IMR-90 (cell line): ENCODE results near the gene GBE1. TPM values are rescaled to one million over a fixed set of nuclear protein-coding genes. Genes with fewer than 3 reads are reported as not detected.

Source experiments
- ATAC-seq: fragments of 200-7000 bp; cut with Tn5 transposase; 2 replicates; pipeline ENCODE4 v1.9.1; 2020; ENCODE audit warnings: low read depth, mild to moderate bottlenecking, moderate library complexity
- BruUV-seq: library from RNA; stranded (reverse); fragments of 400-500 nt; replicated peaks from 2 replicates; lab custom pipeline; 2021; lab: Mats Ljungman, UMichigan
- CTCF ChIA-PET: fragments of 300-600 bp; formaldehyde crosslinking; extraction: SDS; loops from one replicate; lab custom pipeline; 2021; ENCODE audit warnings: antibody characterized with exemption; lab: Yijun Ruan, JAX
- POLR2A ChIA-PET: fragments of 300-600 bp; sonication (Branson Sonifier 250); formaldehyde crosslinking; loops from one replicate; lab custom pipeline; 2022; ENCODE audit warnings: antibody characterized with exemption; ENCODE audit not compliant: unreplicated experiment; lab: Charles Lee
- DNase-seq: peaks from one replicate; pipeline ENCODE4 v3.0.0; 2013
- H2AFZ ChIP-seq: replicated peaks from 2 replicates; pipeline ENCODE3; 2013; ENCODE audit warnings: low read length, mild to moderate bottlenecking; ENCODE audit not compliant: poor library complexity
- H2AK5ac ChIP-seq: 2 replicates; pipeline ENCODE4 v1.6.1; 2013; ENCODE audit warnings: low read depth, low read length, inconsistent platforms
- H2AK9ac ChIP-seq: replicated peaks from 2 replicates; pipeline ENCODE3; 2013; ENCODE audit warnings: mild to moderate bottlenecking, low read depth, low read length, moderate library complexity; ENCODE audit not compliant: poor library complexity
- H2BK120ac ChIP-seq: 2 replicates; pipeline ENCODE4 v1.6.1; 2013; ENCODE audit warnings: low read depth, low read length, inconsistent platforms
- H2BK15ac ChIP-seq: 3 replicates; pipeline ENCODE4 v1.6.1; 2013; ENCODE audit warnings: low read depth, low read length, inconsistent platforms
- H2BK20ac ChIP-seq: 2 replicates; pipeline ENCODE4 v1.6.1; 2013; ENCODE audit warnings: low read depth, mild to moderate bottlenecking, inconsistent platforms, low read length, moderate library complexity
- H2BK5ac ChIP-seq: 2 replicates; pipeline ENCODE4 v1.6.1; 2013; ENCODE audit warnings: mild to moderate bottlenecking, low read depth, low read length, inconsistent platforms; ENCODE audit not compliant: poor library complexity, severe bottlenecking
- H3K14ac ChIP-seq: replicated peaks from 2 replicates; pipeline ENCODE4 v1.6.1; 2013; ENCODE audit warnings: low read depth, low read length, inconsistent platforms
- H3K18ac ChIP-seq: 2 replicates; pipeline ENCODE4 v1.6.1; 2013; ENCODE audit warnings: low read depth, low read length, control low read depth
- H3K23ac ChIP-seq: 2 replicates; pipeline ENCODE4 v1.6.1; 2013; ENCODE audit warnings: low read depth, low read length, inconsistent platforms
- H3K27ac ChIP-seq: 2 replicates; pipeline ENCODE4 v1.5.1; 2013; ENCODE audit warnings: mild to moderate bottlenecking, control low read depth, low read length; ENCODE audit not compliant: insufficient read depth
- H3K27me3 ChIP-seq: 2 replicates; pipeline ENCODE4 v1.6.1; 2013; ENCODE audit warnings: low read length; ENCODE audit not compliant: control insufficient read depth, insufficient read depth
- H3K36me3 ChIP-seq: 2 replicates; pipeline ENCODE4 v1.6.1; 2013; ENCODE audit warnings: low read length, mixed read lengths; ENCODE audit not compliant: control insufficient read depth, insufficient read depth
- H3K4ac ChIP-seq: 2 replicates; pipeline ENCODE4 v1.6.1; 2013; ENCODE audit warnings: low read depth, low read length, inconsistent platforms
- H3K4me1 ChIP-seq: 2 replicates; pipeline ENCODE4 v1.6.1; 2013; ENCODE audit warnings: low read length, mixed read lengths; ENCODE audit not compliant: control insufficient read depth, insufficient read depth
- H3K4me2 ChIP-seq: 2 replicates; pipeline ENCODE4 v1.6.1; 2013; ENCODE audit warnings: low read depth, mild to moderate bottlenecking, control low read depth, low read length, moderate library complexity
- H3K4me3 ChIP-seq: 2 replicates; pipeline ENCODE4 v1.5.1; 2013; ENCODE audit warnings: low read depth, mild to moderate bottlenecking, control low read depth, low read length, moderate library complexity; ENCODE audit not compliant: insufficient read depth
- H3K56ac ChIP-seq: 2 replicates; pipeline ENCODE4 v1.6.1; 2013; ENCODE audit warnings: low read length, inconsistent platforms; ENCODE audit not compliant: insufficient read depth; ENCODE audit errors: extremely low read depth
- H3K79me1 ChIP-seq, 2 experiments: 2 replicates each; pipeline ENCODE4 v1.6.1; 2013; ENCODE audit warnings: low read length in 2 of 2, inconsistent platforms in 1 of 2, low read depth in 1 of 2
- H3K9ac ChIP-seq: 2 replicates; pipeline ENCODE4 v1.6.1; 2013; ENCODE audit warnings: low read depth, low read length, control low read depth
- H3K9me1 ChIP-seq: 2 replicates; pipeline ENCODE4 v1.6.1; 2013; ENCODE audit warnings: low read length, inconsistent platforms; ENCODE audit not compliant: insufficient read depth
- H3K9me3 ChIP-seq: 2 replicates; pipeline ENCODE4 v1.6.1; 2013; ENCODE audit warnings: low read length; ENCODE audit not compliant: control insufficient read depth, insufficient read depth
- H4K20me1 ChIP-seq: 2 replicates; pipeline ENCODE4 v1.6.1; 2013; ENCODE audit warnings: low read length, inconsistent platforms; ENCODE audit not compliant: insufficient read depth
- H4K5ac ChIP-seq: 2 replicates; pipeline ENCODE4 v1.6.1; 2013; ENCODE audit warnings: mild to moderate bottlenecking, low read depth, low read length, control low read depth
- H4K8ac ChIP-seq, 2 experiments: 2 replicates each; pipeline ENCODE4 v1.6.1; 2013; ENCODE audit warnings: low read depth in 2 of 2, low read length in 2 of 2, control low read depth in 1 of 2, inconsistent platforms in 1 of 2
- H4K91ac ChIP-seq: 2 replicates; pipeline ENCODE4 v1.6.1; 2013; ENCODE audit warnings: low read depth, low read length, inconsistent platforms; ENCODE audit not compliant: insufficient read depth
- FOS ChIP-seq: fragments of 150-350 bp; IDR thresholded peaks from 2 replicates; pipeline ENCODE4 v1.6.1; 2016; ENCODE audit warnings: low read depth, low read length
- MAFK ChIP-seq: IDR thresholded peaks from 2 replicates; pipeline ENCODE4 v1.6.1; 2012; ENCODE audit warnings: low read depth, low read length, improper control_type of control experiment
- MXI1 ChIP-seq: IDR thresholded peaks from 2 replicates; pipeline ENCODE4 v1.6.1; 2012; ENCODE audit warnings: low read depth, mild to moderate bottlenecking, low read length, moderate library complexity, borderline replicate concordance
- USF2 ChIP-seq: fragments of 150-350 bp; IDR thresholded peaks from 2 replicates; pipeline ENCODE4 v1.6.1; 2017; ENCODE audit warnings: mild to moderate bottlenecking, antibody characterized with exemption, low read length, low read depth
- WGBS, 2 experiments: methylation state at CpG; one replicate each; pipeline versions ENCODE4 v1.1.5 to v1.1.7; 2013; ENCODE audit warnings: missing lambda C conversion rate in 2 of 2; ENCODE audit not compliant: insufficient read length in 1 of 2; ENCODE audit errors: extremely low coverage in 2 of 2; 5-methylcytosine and 5-hydroxymethylcytosine counted together
- dilution Hi-C: fragments of 300-500 bp; cut with HindIII; formaldehyde crosslinking; loops from one replicate; pipeline ENCODE4 v1.14.3; 2018; ENCODE audit warnings: low sequenced_read_pairs; ENCODE audit not compliant: unreplicated experiment
- in situ Hi-C: fragments of 300-500 bp; cut with MboI; formaldehyde crosslinking; loops from 3 replicates; pipeline ENCODE4 v1.14.3; 2019; ENCODE audit warnings: low sequenced_read_pairs, inconsistent platforms, mixed read lengths
- intact Hi-C: fragments of 100-400 bp; cut with micrococcal nuclease; formaldehyde crosslinking; loops from 2 replicates; pipeline ENCODE4 v1.10.0; 2022
- polyA plus RNA-seq, 3 experiments: library from polyadenylated mRNA; depleted of rRNA; stranded (reverse); fragments of >200 nt; gene quantifications; 2 replicates each; pipeline ENCODE4 v1.2.3, GENCODE V29; 2012; ENCODE audit warnings: low replicate concordance in 1 of 3
- total RNA-seq: library from RNA; depleted of rRNA; stranded (reverse); fragments of >200 nt; gene quantifications from 2 replicates; pipeline ENCODE4 v1.2.3, GENCODE V29; 2012
- TF ChIP-seq, protein P1 (sequence below): conservative IDR thresholded peaks from 2 replicates; pipeline ENCODE4 v1.5.1; 2012; ENCODE audit warnings: mild to moderate bottlenecking, low read depth, low read length, improper control_type of control experiment

Gene GBE1
- total and polyA plus RNA-seq, 2 of the 4 experiments (the other 2 are of a cell fraction) = 36.7 to 90.3 TPM

DNA sequence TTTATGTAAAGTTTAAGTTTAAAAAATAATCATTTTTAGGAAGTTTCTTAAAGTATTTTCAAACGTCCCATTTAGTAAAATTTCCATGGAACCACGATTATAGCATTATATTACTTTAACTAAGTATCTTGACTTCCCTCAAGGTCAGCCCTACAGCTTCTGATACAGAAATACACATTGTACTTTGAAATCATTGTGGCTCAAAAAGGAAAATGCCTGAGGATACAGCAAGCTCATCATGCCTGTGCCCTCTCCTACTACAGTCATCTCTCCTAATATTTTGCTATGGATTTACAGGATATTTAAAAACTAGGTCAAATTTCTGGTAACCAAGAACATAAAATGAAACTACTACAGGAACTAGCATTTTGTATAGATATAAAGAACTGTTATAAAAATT is 51.8 kb downstream of the GBE1 start:
- BruUV-seq = no TSS peak
- WGBS, 2 experiments = no CpG with 5 or more reads among the region's 2 CpGs
- Histone ChIP-seq H3K36me3 (peaks cover 3% of the 10 kb centered on the region; the same call in 1 of the 2 replicates), H3K4me2 (no peak overlapping the region), H2BK20ac (no peak overlapping the region), H3K56ac (no peak overlapping the region), H2AK5ac (no peak overlapping the region), H3K14ac (no peak overlapping the region), H3K9me1 (peaks cover 3% of the 10 kb centered on the region; the same call in 1 of the 2 replicates), H3K27ac (no peak overlapping the region), H2AFZ (no peak overlapping the region), H3K18ac (no peak overlapping the region), H3K4me1 (0 out of 2 replicates have a peak, but pooled peaks cover 2% of the 10 kb centered on the region), H3K9me3 (0 out of 2 replicates have a peak, but pooled peaks cover 1% of the 10 kb centered on the region), H2BK120ac (no peak overlapping the region), H3K27me3 (no peaks in the 10 kb centered on the region), H2AK9ac (no peak overlapping the region), H4K5ac (no peak overlapping the region), H3K79me1 (peaks cover 23 to 34% of the 10 kb centered on the region in 2 experiments), H2BK15ac (no peak overlapping the region), H4K91ac (no peak overlapping the region), H4K20me1 (no peaks in the 10 kb centered on the region), H2BK5ac (no peak overlapping the region), H3K4me3 (no peak overlapping the region), H3K23ac (no peak overlapping the region), H4K8ac (no peak overlapping the region), H3K9ac (no peak overlapping the region), H3K4ac (no peak overlapping the region)
- intact Hi-C loops = no loop called here
- in situ Hi-C loops = no loop called here
- CTCF ChIA-PET = no interaction called here
- dilution Hi-C loops = no loop called here
- DNase-seq (no peak), ATAC-seq (no peak)
- TF ChIP-seq FOS (no peak), USF2 (no peak), MXI1 (no peak), MAFK (no peak)
- TF ChIP-seq, protein P1, sequence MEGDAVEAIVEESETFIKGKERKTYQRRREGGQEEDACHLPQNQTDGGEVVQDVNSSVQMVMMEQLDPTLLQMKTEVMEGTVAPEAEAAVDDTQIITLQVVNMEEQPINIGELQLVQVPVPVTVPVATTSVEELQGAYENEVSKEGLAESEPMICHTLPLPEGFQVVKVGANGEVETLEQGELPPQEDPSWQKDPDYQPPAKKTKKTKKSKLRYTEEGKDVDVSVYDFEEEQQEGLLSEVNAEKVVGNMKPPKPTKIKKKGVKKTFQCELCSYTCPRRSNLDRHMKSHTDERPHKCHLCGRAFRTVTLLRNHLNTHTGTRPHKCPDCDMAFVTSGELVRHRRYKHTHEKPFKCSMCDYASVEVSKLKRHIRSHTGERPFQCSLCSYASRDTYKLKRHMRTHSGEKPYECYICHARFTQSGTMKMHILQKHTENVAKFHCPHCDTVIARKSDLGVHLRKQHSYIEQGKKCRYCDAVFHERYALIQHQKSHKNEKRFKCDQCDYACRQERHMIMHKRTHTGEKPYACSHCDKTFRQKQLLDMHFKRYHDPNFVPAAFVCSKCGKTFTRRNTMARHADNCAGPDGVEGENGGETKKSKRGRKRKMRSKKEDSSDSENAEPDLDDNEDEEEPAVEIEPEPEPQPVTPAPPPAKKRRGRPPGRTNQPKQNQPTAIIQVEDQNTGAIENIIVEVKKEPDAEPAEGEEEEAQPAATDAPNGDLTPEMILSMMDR = no peak
- POLR2A ChIA-PET = no interaction called here
